Measurements from ENCODE around the gene EDN2. TPM values are rescaled to one million over a fixed set of nuclear protein-coding genes. Genes with fewer than 3 reads are reported as not detected.
A peak's percentile ranks its signal among the peaks of the same experiment; 100 is the strongest.

Gene EDN2
- total and polyA plus RNA-seq, 2 of the 8 experiments (the other 6 are each of a cell fraction or from before 2014, with no cell fraction given) = 0.32 to 0.39 TPM

- Histone ChIP-seq H4K5ac (ENCODE audit: insufficient read length, low read depth, low read length) (no peak overlapping the region), H2BK15ac (ENCODE audit: low read length) (0 out of 2 replicates have a peak overlapping the region, but pooled peaks have one; percentile 46), H2AFZ (ENCODE audit: low read length) (no peak overlapping the region; the same call in 1 of the 2 replicates), H3K4me3 (ENCODE audit: extremely low read depth in 1 of 4, insufficient read depth in 2 of 4, low read depth in 3 of 4, low read length in 4 of 4) (no peak overlapping the region), H3K79me1 (ENCODE audit: low read depth, low read length) (no peaks in the 10 kb centered on the region), H3K56ac (replicated peaks; ENCODE audit: insufficient read length, low read depth, low read length) (peak overlapping the region; percentile 11), H3K23me2 (ENCODE audit: low read depth, low read length) (no peaks in the 10 kb centered on the region), H4K20me1 (replicated peaks in 1 of 2; ENCODE audit: control insufficient read depth in 1 of 2, insufficient read depth in 2 of 2, low read length in 2 of 2) (no peaks in the 10 kb centered on the region), H3K23ac (ENCODE audit: insufficient read length) (no peak overlapping the region), H3K4me1 (replicated peaks in 1 of 4; ENCODE audit: control insufficient read depth in 3 of 4, insufficient read depth in 4 of 4, low read length in 3 of 4) (peaks cover 13 to 31% (median 23%) of the 10 kb centered on the region in 4 experiments), H2BK5ac (ENCODE audit: low read depth, low read length) (peak overlapping the region; percentile 89; the same call in 1 of the 2 replicates), H3K4ac (replicated peaks; ENCODE audit: insufficient read length, low read depth, low read length) (no peak overlapping the region), H3K18ac (ENCODE audit: extremely low read depth, low read length) (no peak overlapping the region), H3K79me2 (ENCODE audit: control insufficient read depth in 1 of 2, insufficient read depth in 2 of 2, low read length in 2 of 2) (no peaks in the 10 kb centered on the region), H3K14ac (ENCODE audit: insufficient read length) (no peak overlapping the region), H3K36me3 (ENCODE audit: control insufficient read depth in 2 of 4, insufficient read depth in 4 of 4, low read length in 3 of 4) (no peaks in the 10 kb centered on the region), H4K8ac (ENCODE audit: extremely low read depth, insufficient read depth, low read length) (0 out of 2 replicates have a peak overlapping the region, but pooled peaks have one; percentile 37), H3K9me3 (ENCODE audit: insufficient read depth in 2 of 2, low read depth in 1 of 2, low read length in 1 of 2) (no peaks in the 10 kb centered on the region), H2BK20ac (ENCODE audit: low read length) (no peak overlapping the region; the same call in 1 of the 2 replicates), H3K4me2 (ENCODE audit: insufficient read depth in 1 of 2, low read depth in 2 of 2, low read length in 2 of 2) (no peak overlapping the region), H2AK5ac (ENCODE audit: low read depth, low read length) (no peak overlapping the region), H3K27ac (ENCODE audit: low read depth, low read length) (no peak overlapping the region), H2BK12ac (ENCODE audit: low read depth, low read length) (0 out of 2 replicates have a peak overlapping the region, but pooled peaks have one; percentile 50), H2BK120ac (replicated peaks; ENCODE audit: low read depth, low read length) (peak overlapping the region; percentile 63), H3K9ac (replicated peaks in 1 of 4; ENCODE audit: extremely low read depth in 1 of 4, low read depth in 3 of 4, low read length in 3 of 4) (no peak overlapping the region), H4K91ac (replicated peaks; ENCODE audit: insufficient read length, low read length) (peak overlapping the region; percentile 29), H3K27me3 (replicated peaks in 1 of 4; ENCODE audit: control insufficient read depth in 3 of 4, extremely low read depth in 1 of 4, insufficient read depth in 3 of 4, low read length in 3 of 4) (peaks cover 0 to 2% (median 0%) of the 10 kb centered on the region in 4 experiments; a peak in 2 of 7 replicates)
- CTCF ChIA-PET (ENCODE audit: partially characterized antibody) = interaction anchor here (0.6 to 14.9 kb wide), 26 partner anchors 8 to 1132 kb away, joined by 3 to 205 read pairs (median 4); no protein-coding TSS in a partner anchor
- TF ChIP-seq E2F6 (IDR thresholded peaks at IDR 0.05) = peak; percentile 34; the same call in 1 of the 2 replicates
- no peak for TF ChIP-seq EGR1 (IDR thresholded peaks at IDR 0.05; ENCODE audit: borderline replicate concordance, low read depth, low read length)
- POLR2A ChIA-PET (ENCODE audit: partially characterized antibody) = interaction anchor here (0.6 to 2.5 kb wide), 4 partner anchors 9 to 920 kb away, joined by 3 to 21 read pairs (median 5); no protein-coding TSS in a partner anchor
- FAIRE-seq = no peak
- DNase-seq (ENCODE audit: low read depth in 1 of 2, low spot score in 2 of 2) = no peak
- 82% methylated on average over 21 of the region's 21 CpGs; no CpG with 5 or more reads in 1 of the 2 experiments for WGBS, 2 experiments (ENCODE audit: extremely low coverage in 1 of 2, insufficient coverage in 1 of 2, insufficient read length in 1 of 2, insufficient replicate concordance in 2 of 2, low coverage in 1 of 2, low lambda C conversion rate in 2 of 2, missing lambda C conversion rate in 1 of 2)
Observed at GRCh38 chr1:41483001-41483850, 1.3 kb downstream of the EDN2 start.
